Nephron progenitor cell (in vitro differentiated cells): ENCODE data around the gene PLSCR2.

Experiments used
- DNase-seq: peaks from one replicate; pipeline ENCODE4 v3.0.0; 2021
- H3K27ac Mint-ChIP-seq: 2 replicates; pipeline ENCODE4 v1.8.0; 2021; ENCODE audit warnings: mild to moderate bottlenecking, moderate library complexity, mixed read lengths
- H3K27me3 Mint-ChIP-seq: 2 replicates; pipeline ENCODE4 v1.8.0; 2021; ENCODE audit warnings: mild to moderate bottlenecking, low read depth, mixed read lengths; ENCODE audit not compliant: poor library complexity
- H3K36me3 Mint-ChIP-seq: 2 replicates; pipeline ENCODE4 v1.8.0; 2021; ENCODE audit warnings: low read depth, mixed read lengths
- H3K4me1 Mint-ChIP-seq: 2 replicates; pipeline ENCODE4 v1.8.0; 2021; ENCODE audit warnings: mixed read lengths
- H3K4me3 Mint-ChIP-seq: 2 replicates; pipeline ENCODE4 v1.8.0; 2021; ENCODE audit warnings: mild to moderate bottlenecking, moderate library complexity, mixed read lengths
- H3K9me3 Mint-ChIP-seq: 2 replicates; pipeline ENCODE4 v1.8.0; 2021; ENCODE audit warnings: mild to moderate bottlenecking, moderate library complexity, mixed read lengths
- CTCF ChIP-seq: fragments of 200-600 bp; sonication (generic); IDR thresholded peaks from 2 replicates; pipeline ENCODE4 v1.5.0; 2021; ENCODE audit warnings: antibody characterized with exemption

The PLSCR2 gene

GRCh38 chr3:146472611-146473010, 3.2 kb upstream of the PLSCR2 start:
- no peaks in the 10 kb centered on the region for H3K27me3 Mint-ChIP-seq
- H3K4me1 Mint-ChIP-seq = no peaks in the 10 kb centered on the region
- H3K9me3 Mint-ChIP-seq = peaks cover 3% of the 10 kb centered on the region
- TF ChIP-seq CTCF = no peak
- no peaks in the 10 kb centered on the region for H3K36me3 Mint-ChIP-seq
- H3K4me3 Mint-ChIP-seq = no peak overlapping the region
- DNase-seq = no peak
- H3K27ac Mint-ChIP-seq = no peak overlapping the region

- no peak overlapping the region for H3K27ac Mint-ChIP-seq
- H3K4me3 Mint-ChIP-seq = no peak overlapping the region
- peaks cover 3% of the 10 kb centered on the region for H3K9me3 Mint-ChIP-seq
- H3K4me1 Mint-ChIP-seq = no peaks in the 10 kb centered on the region
- no peak for DNase-seq
- H3K36me3 Mint-ChIP-seq = no peaks in the 10 kb centered on the region
- no peak for TF ChIP-seq CTCF
- H3K27me3 Mint-ChIP-seq = no peaks in the 10 kb centered on the region
These were observed 1.7 kb upstream of the PLSCR2 start for GRCh38 chr3:146471012-146471411.

- no peaks in the 10 kb centered on the region for H3K36me3 Mint-ChIP-seq
- H3K9me3 Mint-ChIP-seq = peaks cover 3% of the 10 kb centered on the region
- DNase-seq = no peak
- no peaks in the 10 kb centered on the region for H3K4me1 Mint-ChIP-seq
- TF ChIP-seq CTCF = no peak
- no peaks in the 10 kb centered on the region for H3K27me3 Mint-ChIP-seq
- H3K27ac Mint-ChIP-seq = no peak overlapping the region
- no peak overlapping the region for H3K4me3 Mint-ChIP-seq
These were observed 1.1 kb upstream of the PLSCR2 start for GRCh38 chr3:146470425-146470990.

- Mint-ChIP-seq H3K4me3 (no peak overlapping the region), H3K36me3 (no peaks in the 10 kb centered on the region), H3K4me1 (no peaks in the 10 kb centered on the region), H3K9me3 (peaks cover 3% of the 10 kb centered on the region), H3K27ac (no peak overlapping the region), H3K27me3 (no peaks in the 10 kb centered on the region)
- DNase-seq = no peak
- TF ChIP-seq CTCF = no peak
These were observed 651 bp downstream of the PLSCR2 start for GRCh38 chr3:146468671-146469149.

GRCh38 chr3:146468234-146468633, 1.1 kb downstream of the PLSCR2 start:
- H3K36me3 Mint-ChIP-seq = no peaks in the 10 kb centered on the region
- no peak overlapping the region for H3K27ac Mint-ChIP-seq
- no peaks in the 10 kb centered on the region for H3K4me1 Mint-ChIP-seq
- peaks cover 3% of the 10 kb centered on the region for H3K9me3 Mint-ChIP-seq
- no peak for DNase-seq
- no peak for TF ChIP-seq CTCF
- H3K27me3 Mint-ChIP-seq = no peaks in the 10 kb centered on the region
- no peak overlapping the region for H3K4me3 Mint-ChIP-seq

GRCh38 chr3:146466604-146467003, 2.8 kb downstream of the PLSCR2 start:
- Mint-ChIP-seq H3K27me3 (no peaks in the 10 kb centered on the region), H3K36me3 (no peaks in the 10 kb centered on the region), H3K4me1 (no peaks in the 10 kb centered on the region), H3K9me3 (peaks cover 3% of the 10 kb centered on the region), H3K27ac (no peak overlapping the region), H3K4me3 (no peak overlapping the region)
- no peak for TF ChIP-seq CTCF
- DNase-seq = no peak
